Fibroblast of skin of right biceps (primary cell): Measurements from ENCODE around the gene USP46.
A peak's percentile ranks its signal among the peaks of the same experiment; 100 is the strongest.

Experiments
- DNase-seq: peaks from one replicate; pipeline ENCODE4 v3.0.0-alpha.2; 2013

USP46 gene

GRCh38 chr4:52614241-52614640 lies 44.9 kb downstream of the USP46 start:
- no peak for DNase-seq

DNA sequence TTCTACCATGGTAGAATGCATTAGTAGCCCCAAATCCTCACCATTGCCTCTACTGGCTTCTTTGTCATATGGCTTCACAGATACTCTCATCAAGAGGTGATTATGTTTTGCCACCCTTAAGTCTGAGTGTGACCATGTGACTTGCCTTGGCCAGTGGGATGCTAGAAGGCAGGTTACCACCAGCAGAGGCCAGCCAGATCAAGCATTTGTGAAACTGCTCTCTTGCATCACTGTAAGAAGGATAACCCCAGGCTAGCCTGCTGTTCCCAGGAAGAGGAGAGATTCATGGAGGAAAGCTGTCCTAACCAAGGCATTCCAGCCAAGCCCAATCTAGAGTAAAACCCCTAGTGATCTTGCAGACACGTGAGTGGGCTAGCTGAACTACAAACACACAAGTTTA lies 46.8 kb downstream of the USP46 start:
- no peak for DNase-seq

DNA sequence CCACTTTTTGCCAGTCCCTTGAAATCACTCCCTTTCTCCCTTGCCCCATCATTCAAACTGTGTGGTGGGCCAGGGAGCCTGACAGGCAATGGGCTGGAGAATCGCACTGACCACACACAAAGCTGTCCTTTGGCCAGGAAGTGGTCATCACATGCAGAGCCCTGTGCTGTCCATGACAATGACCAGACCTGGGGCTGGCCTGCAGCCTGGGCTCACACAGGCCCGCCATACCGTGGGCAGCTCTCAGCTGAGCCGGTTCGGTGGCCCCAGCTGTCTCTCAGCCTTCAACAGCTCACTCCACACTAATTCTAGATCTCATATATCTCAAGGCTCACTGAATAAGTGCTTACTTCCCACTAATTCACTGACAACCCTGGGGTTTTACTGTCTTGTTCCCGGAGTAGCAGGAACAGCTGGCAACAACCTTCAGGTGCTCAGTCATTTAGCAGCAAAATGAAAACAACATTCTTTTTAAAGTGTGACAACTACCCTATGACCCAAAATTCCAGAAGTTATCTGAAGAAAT lies 48.0 kb downstream of the USP46 start:
- no peak for DNase-seq

- no peak for DNase-seq
These were observed 52.4 kb downstream of the USP46 start for GRCh38 chr4:52606726-52607125.

DNA sequence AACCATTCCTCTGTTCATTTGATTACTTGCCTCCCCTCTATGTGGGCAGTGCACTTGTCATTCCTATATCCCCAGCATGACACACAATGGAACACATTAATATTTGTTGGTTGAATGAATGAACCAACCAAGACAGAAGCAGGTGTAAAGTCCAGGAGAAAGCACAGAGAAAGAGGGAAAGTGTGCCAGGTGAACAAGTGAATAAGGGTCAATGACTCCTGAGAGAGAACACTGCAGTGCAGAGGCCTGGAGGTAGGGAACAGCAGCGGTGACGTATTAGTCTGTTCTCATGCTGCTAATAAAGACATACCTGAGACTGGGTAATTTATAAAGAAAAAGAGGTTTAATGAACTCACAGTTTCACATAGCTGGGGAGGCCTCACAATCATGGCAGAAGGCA lies 53.1 kb downstream of the USP46 start:
- no peak for DNase-seq

- no peak for DNase-seq
These were observed 54.9 kb downstream of the USP46 start for GRCh38 chr4:52604215-52604614.

- DNase-seq, result no peak
These were observed 58.8 kb downstream of the USP46 start for GRCh38 chr4:52600275-52600674.

- no peak for DNase-seq
These were observed 64.1 kb downstream of the USP46 start for GRCh38 chr4:52595001-52595400.

DNA sequence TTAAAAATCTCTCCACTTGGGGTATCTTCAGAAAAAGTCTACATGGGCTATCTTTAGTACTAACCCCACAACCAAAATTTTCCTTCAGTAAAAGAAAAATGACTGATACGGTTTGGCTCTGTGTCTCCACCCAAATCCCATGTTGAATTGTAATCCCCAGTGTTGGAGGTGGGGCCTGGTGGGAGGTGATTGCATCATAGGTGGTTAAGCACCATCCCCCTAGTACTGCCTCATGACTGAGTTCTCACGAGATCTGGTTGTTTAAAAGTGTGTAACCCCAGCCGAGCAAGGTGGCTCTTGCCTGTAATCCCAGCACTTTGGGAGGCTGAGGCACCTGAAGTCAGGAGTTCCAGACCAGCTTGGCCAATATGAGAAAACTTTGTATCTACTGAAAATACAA lies 66.8 kb downstream of the USP46 start:
- DNase-seq, result no peak

- peak; percentile 74 for DNase-seq
These were observed 70.1 kb downstream of the USP46 start for GRCh38 chr4:52588771-52589591.

- DNase-seq, result no peak
These were observed 71.0 kb downstream of the USP46 start for GRCh38 chr4:52588097-52588496.

GRCh38 chr4:52586069-52586468 lies 73.0 kb downstream of the USP46 start:
- DNase-seq, result no peak

DNA sequence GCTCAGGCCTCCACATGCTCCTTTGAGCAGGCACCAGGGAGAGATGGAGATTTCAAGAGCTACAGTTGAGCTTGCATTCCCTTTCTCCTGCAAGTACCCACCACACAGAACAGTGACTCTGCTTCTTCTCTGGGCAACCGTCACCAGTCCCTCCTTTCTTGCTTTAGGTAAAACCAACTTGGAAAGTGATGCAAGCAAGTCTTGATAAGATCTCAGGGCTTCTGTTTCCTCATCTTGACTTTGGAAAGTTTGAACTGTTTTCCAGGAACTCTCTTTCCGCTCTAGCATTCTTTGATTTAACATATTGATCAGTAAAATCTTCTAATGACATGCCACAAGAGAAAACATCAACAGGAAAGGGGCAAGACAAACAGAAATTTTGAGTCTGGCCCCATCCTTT lies 73.7 kb downstream of the USP46 start:
- no peak for DNase-seq

DNA sequence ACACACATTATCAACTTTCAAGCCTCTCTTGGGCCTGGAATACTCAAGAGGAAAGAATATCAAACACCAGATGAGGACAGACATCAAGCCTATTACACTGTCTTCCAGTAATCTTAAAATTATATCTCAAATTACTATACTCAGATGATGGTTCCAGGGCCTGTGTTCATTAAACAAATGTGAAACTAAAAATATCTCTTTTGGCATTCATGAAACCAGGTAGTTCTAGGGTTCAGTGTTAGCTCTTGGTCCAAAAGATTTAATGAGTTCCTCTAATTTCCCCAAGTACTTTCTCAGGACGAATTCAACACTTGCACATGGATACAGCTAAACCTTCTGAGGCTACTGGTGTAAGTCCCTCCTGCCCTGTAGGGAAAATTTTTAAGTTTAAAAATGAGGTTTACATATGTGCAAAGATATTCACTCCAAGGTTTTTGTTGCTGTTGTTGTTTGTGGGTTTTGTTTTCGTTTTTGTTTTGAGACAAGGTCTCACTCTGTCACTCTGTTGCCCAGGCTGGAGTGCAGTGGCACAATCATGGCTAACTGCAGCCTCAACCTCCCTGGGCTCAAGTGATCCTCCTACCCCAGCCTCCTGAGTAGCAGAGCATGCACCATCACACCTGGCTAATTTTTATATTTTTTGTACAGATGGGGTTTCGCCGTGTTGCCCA lies 79.4 kb downstream of the USP46 start:
- no peak for DNase-seq

DNA sequence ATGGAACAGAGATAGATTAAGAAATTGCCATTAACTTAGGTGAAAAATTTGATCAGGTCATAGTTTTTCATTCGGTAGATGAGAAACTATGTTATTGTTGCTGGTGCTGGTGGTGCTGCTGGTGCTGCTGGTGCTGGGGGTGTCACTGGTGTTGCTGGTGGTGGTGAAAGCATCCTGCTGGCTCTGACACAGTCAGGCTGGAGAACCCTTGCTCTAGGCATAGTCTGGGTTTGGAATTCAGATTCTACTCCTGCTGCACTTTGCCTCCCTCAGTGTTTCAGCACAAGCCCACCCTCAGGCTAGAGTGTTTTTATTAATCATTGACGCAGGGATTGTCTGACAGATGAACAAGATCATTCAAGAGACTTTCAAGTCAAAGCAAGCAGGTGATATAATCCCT lies 80.2 kb downstream of the USP46 start:
- DNase-seq, result no peak

GRCh38 chr4:52577624-52577962 lies 81.5 kb downstream of the USP46 start:
- no peak for DNase-seq

DNA sequence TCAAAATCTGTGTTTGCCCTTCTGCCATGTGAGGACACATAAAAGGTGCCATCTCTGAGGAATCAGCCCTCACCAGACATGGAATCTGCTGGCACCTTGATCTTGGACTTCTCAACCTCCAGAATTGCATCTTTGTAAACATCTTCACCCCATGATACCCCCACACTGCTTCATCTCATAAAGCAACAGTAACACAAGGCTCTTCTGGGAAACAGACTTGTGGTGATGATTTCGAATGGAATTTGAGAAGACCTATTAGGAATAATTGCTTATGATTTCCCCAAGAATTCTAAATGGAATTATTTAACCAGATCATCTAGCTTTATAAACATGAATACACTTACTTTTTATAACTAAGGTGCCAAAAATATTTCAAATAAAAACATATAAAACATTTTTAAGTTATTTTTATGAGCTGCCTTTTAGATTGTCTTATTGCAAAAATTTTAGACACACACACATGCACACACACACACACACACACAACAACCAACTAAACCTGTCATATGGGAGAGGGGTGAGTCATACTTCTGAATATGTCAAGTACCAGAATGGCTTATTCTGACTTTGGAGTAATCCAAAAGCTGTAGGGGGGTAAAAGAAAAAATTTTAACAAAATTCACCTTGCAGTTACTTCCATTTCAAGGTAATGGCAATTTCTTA lies 82.0 kb downstream of the USP46 start:
- peak; percentile 74 for DNase-seq

- DNase-seq, result no peak
These were observed 82.8 kb downstream of the USP46 start for GRCh38 chr4:52576326-52576725.

DNA sequence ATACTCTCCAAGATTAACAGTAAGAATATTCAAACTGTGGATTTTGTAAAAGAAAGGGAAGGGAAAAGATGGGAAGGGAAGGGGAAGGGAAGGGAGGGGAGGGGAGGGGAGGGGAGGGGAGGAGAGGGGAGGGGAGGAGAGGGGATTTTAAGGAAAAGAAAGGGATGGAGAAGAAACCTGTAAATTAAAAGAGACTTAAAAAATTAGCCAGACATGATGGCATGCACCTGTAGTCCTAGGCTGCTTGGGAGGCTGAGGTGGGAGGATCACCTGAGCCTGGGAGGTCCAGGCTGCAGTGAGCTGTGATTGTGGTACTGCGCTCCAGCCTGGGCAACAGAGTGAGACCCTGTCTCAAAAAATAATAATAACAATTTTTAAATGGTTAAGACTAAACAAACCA lies 83.7 kb downstream of the USP46 start:
- no peak for DNase-seq

DNA sequence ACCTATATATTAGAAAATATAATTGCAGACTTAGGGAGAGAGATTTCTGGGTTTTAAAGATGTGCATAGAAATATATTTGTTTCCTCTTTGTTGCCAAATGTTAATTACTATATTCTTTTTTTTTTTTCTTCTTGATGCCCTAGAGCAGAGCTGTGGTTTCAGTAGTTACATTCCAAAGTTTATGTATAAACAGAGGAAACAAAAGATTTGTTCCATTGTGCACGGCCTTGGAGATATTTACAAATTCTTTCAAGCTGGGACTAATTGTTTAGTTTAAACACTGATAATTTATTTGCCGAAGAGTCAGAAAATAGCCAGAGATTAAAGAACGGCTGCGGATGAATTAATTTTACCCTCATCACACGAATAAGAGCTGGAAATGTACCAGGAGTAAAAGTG lies 85.1 kb downstream of the USP46 start:
- DNase-seq, result no peak

- DNase-seq, result no peak
These were observed 85.5 kb downstream of the USP46 start for GRCh38 chr4:52573551-52573950.

GRCh38 chr4:52572936-52573485 lies 86.1 kb downstream of the USP46 start:
- peak; percentile 87 for DNase-seq

GRCh38 chr4:52568351-52568750 lies 90.8 kb downstream of the USP46 start:
- DNase-seq, result no peak
